Muscle layer of colon (tissue), 2 donors: ENCODE results near the gene CRACDL.
"Not testable (repeated sequence)": the region's sequence is repeated elsewhere in the genome, so short reads cannot be mapped to it uniquely, and the experiment has no call there.

Experiments
- H3K27ac ChIP-seq: one replicate; pipeline ENCODE4 v1.7.0; 2013; ENCODE audit warnings: low read depth, mild to moderate bottlenecking, low read length, moderate library complexity
- H3K27me3 ChIP-seq, 2 donors: one replicate each; pipeline ENCODE4 v1.7.0; 2013; ENCODE audit warnings: low read length in 2 of 2, mild to moderate bottlenecking in 2 of 2; ENCODE audit not compliant: insufficient read depth in 2 of 2, control insufficient read depth in 1 of 2
- H3K36me3 ChIP-seq: one replicate; pipeline ENCODE4 v1.7.0; 2013; ENCODE audit warnings: mild to moderate bottlenecking, low read length; ENCODE audit not compliant: insufficient read depth
- H3K4me1 ChIP-seq: one replicate; pipeline ENCODE4 v1.7.0; 2013; ENCODE audit warnings: mild to moderate bottlenecking, low read length; ENCODE audit not compliant: insufficient read depth
- H3K4me3 ChIP-seq, 2 donors: one replicate each; pipeline ENCODE4 v1.7.0; 2013; ENCODE audit warnings: low read length in 2 of 2, low read depth in 1 of 2, mild to moderate bottlenecking in 1 of 2, moderate library complexity in 1 of 2
- H3K9ac ChIP-seq: one replicate; pipeline ENCODE4 v1.7.0; 2013; ENCODE audit warnings: low read length
- H3K9me3 ChIP-seq: one replicate; pipeline ENCODE4 v1.7.0; 2013; ENCODE audit warnings: mild to moderate bottlenecking, low read length
- donor health status: abdominal sarcoma.
- donor health status: Adenocarcinoma of cecum.

Gene CRACDL

DNA sequence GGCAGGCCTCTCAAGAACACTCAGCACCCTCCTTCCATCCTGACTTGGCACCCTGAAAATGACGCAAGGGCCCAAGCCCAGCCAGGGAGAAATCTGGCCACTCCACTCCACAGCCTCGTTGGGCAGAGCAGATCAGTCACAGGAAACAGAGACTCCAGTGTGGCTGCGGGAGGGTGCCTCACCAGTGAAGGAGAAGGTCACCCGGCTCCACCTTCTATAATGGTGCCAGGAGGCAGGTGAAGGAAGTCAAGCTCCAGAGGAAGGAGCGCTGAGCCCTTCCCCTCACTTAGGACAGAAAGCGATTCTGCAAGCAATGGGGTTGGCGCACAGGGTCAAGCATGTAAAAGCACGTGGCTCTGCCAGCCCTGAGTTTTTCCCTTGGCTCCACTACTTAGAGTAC is 35.3 kb downstream of the CRACDL start:
- no peak overlapping the region for H3K27ac ChIP-seq
- no peak overlapping the region for H3K4me3 ChIP-seq
- H3K9me3 ChIP-seq = no peaks in the 10 kb centered on the region
- no peaks in the 10 kb centered on the region for H3K27me3 ChIP-seq
- H3K36me3 ChIP-seq = no peaks in the 10 kb centered on the region
- H3K4me1 ChIP-seq = no peaks in the 10 kb centered on the region
- H3K9ac ChIP-seq = no peak overlapping the region

GRCh38 chr2:98899703-98900078 is 36.3 kb downstream of the CRACDL start:
- H3K4me1 ChIP-seq, H3K36me3 ChIP-seq, H3K9ac ChIP-seq, H3K27me3 ChIP-seq, H3K9me3 ChIP-seq, H3K27ac ChIP-seq, H3K4me3 ChIP-seq: not testable (repeated sequence)

- Histone ChIP-seq H3K9ac (no peak overlapping the region), H3K4me3 (no peak overlapping the region), H3K36me3 (no peaks in the 10 kb centered on the region), H3K27me3 (no peaks in the 10 kb centered on the region), H3K27ac (no peak overlapping the region), H3K4me1 (no peaks in the 10 kb centered on the region), H3K9me3 (no peaks in the 10 kb centered on the region)
Measured at GRCh38 chr2:98899041-98899702, 36.9 kb downstream of the CRACDL start.

- Histone ChIP-seq H3K27ac (no peak overlapping the region), H3K27me3 (no peaks in the 10 kb centered on the region), H3K4me3 (no peak overlapping the region), H3K9ac (no peak overlapping the region), H3K36me3 (no peaks in the 10 kb centered on the region), H3K4me1 (no peaks in the 10 kb centered on the region), H3K9me3 (no peaks in the 10 kb centered on the region)
Measured at GRCh38 chr2:98898423-98898841, 37.6 kb downstream of the CRACDL start.

DNA sequence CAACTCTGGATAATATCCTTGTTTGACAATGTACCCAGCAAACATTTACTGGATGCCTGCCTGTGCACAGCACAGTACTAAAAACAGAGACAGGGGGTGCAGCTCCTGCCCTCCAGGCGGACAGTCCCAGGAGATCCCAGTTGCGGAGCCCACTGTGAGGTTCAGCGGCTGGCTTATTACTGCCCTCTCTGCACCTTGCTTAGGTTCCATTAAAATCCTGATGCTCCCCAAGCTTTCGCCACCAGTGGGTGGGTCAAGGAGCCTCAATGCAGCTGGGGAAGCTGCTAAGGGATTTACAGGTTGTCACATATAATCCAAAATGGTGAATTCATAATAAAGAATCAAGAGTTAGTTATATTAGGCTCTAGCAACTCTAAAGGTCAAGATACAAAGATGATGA is 38.3 kb downstream of the CRACDL start:
- Histone ChIP-seq H3K9ac (no peak overlapping the region), H3K36me3 (no peaks in the 10 kb centered on the region), H3K9me3 (no peaks in the 10 kb centered on the region), H3K4me1 (no peaks in the 10 kb centered on the region), H3K27me3 (no peaks in the 10 kb centered on the region), H3K27ac (no peak overlapping the region), H3K4me3 (no peak overlapping the region)

- Histone ChIP-seq H3K36me3 (no peaks in the 10 kb centered on the region), H3K27ac (no peak overlapping the region), H3K27me3 (no peaks in the 10 kb centered on the region), H3K4me1 (no peaks in the 10 kb centered on the region), H3K9me3 (no peaks in the 10 kb centered on the region), H3K9ac (no peak overlapping the region), H3K4me3 (no peak overlapping the region)
Measured at GRCh38 chr2:98896944-98897343, 39.1 kb downstream of the CRACDL start.

- Histone ChIP-seq H3K4me3 (no peak overlapping the region), H3K36me3 (no peaks in the 10 kb centered on the region), H3K27me3 (no peaks in the 10 kb centered on the region), H3K4me1 (no peaks in the 10 kb centered on the region), H3K9me3 (no peaks in the 10 kb centered on the region), H3K9ac (no peak overlapping the region), H3K27ac (no peak overlapping the region)
Measured at GRCh38 chr2:98896416-98896815, 39.6 kb downstream of the CRACDL start.

GRCh38 chr2:98895901-98896300 is 40.1 kb downstream of the CRACDL start:
- no peaks in the 10 kb centered on the region for H3K4me1 ChIP-seq
- no peaks in the 10 kb centered on the region for H3K36me3 ChIP-seq
- no peak overlapping the region for H3K9ac ChIP-seq
- no peak overlapping the region for H3K27ac ChIP-seq
- no peak overlapping the region for H3K4me3 ChIP-seq
- no peaks in the 10 kb centered on the region for H3K9me3 ChIP-seq
- H3K27me3 ChIP-seq = no peaks in the 10 kb centered on the region

DNA sequence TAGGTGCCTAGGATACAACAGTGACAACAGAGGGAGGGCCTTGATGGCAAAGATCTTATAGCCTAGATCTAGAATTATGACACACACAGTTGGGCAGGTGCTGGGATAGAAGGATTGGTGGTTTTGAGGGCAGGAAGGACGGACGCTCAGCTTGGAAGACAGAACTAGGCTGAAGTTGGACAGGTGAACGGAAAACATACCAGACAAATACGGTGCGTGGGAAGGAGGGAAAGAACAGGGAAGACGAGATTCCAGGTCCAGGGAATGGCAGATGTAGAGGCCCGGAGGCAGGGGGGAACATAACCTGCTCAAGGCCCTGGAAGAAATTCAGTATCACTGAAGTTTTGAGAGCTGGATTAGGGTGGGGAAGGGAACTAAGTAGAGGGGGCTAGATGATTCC is 40.8 kb downstream of the CRACDL start:
- H3K27ac ChIP-seq = no peak overlapping the region
- no peaks in the 10 kb centered on the region for H3K36me3 ChIP-seq
- no peaks in the 10 kb centered on the region for H3K9me3 ChIP-seq
- no peak overlapping the region for H3K4me3 ChIP-seq
- no peaks in the 10 kb centered on the region for H3K4me1 ChIP-seq
- no peaks in the 10 kb centered on the region for H3K27me3 ChIP-seq
- no peak overlapping the region for H3K9ac ChIP-seq

DNA sequence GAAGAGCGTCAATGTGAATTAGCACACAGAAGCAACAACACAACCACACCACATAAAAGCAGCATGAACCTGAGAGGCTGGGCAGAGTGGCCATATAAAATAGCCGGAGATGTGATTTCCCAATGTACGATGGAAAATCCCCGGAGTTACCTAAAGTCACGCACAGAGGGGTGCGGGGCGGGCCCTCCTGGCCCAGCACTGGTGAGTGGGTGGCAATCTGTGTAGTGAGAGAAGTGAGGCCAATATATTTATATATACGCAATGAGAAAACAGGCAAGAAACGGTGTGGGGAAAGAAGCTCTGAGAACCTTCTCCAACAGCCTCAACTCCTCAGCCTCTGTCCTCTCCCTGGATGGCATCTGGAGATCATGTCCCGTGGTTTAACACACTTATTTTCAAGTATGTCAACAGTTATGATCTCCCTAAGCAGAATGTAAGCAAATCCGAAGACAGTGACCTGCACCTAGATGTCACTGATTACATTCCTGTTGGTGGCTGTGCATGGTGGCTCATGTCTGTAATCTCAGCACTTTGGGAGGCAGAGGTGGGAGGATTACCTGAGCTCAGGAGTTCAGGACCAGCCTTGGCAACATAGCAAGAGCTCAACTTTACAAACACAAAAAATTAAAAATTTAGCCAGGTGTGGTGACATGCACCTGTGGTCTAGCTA is 41.6 kb downstream of the CRACDL start:
- Histone ChIP-seq H3K27me3 (no peaks in the 10 kb centered on the region), H3K9ac (no peak overlapping the region), H3K4me1 (no peaks in the 10 kb centered on the region), H3K4me3 (no peak overlapping the region), H3K36me3 (no peaks in the 10 kb centered on the region), H3K9me3 (no peaks in the 10 kb centered on the region), H3K27ac (no peak overlapping the region)

GRCh38 chr2:98893911-98894321 is 42.1 kb downstream of the CRACDL start:
- Histone ChIP-seq H3K9me3 (no peaks in the 10 kb centered on the region), H3K27me3 (no peaks in the 10 kb centered on the region), H3K4me1 (no peaks in the 10 kb centered on the region), H3K4me3 (no peak overlapping the region), H3K27ac (no peak overlapping the region), H3K36me3 (no peaks in the 10 kb centered on the region), H3K9ac (no peak overlapping the region)

DNA sequence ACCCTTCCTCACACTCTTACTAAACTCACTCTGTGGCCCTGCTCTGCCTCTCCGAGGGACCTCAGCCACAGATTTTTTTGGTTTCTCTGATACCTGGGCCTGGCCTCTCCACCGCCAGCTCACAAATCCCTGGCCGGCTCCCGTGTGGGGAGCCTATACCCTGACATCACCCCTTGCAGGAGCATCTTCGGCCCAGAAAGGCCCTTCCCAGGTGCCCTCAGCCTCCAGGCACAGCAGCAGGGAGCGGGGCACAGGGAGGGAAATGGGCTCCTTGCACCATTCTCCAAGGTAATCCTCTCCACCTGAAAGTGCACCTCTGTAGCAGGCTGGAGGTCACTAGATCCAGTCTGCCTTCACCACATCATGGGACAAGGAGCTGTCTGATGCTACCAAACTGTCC is 43.2 kb downstream of the CRACDL start:
- Histone ChIP-seq H3K27ac (no peak overlapping the region), H3K36me3 (no peaks in the 10 kb centered on the region), H3K9ac (no peak overlapping the region), H3K4me1 (no peaks in the 10 kb centered on the region), H3K9me3 (no peaks in the 10 kb centered on the region), H3K27me3 (no peaks in the 10 kb centered on the region), H3K4me3 (no peak overlapping the region)
